K562 (cell line): ENCODE results near the gene FBXW7. TPM values are rescaled to one million over a fixed set of nuclear protein-coding genes. Genes with fewer than 3 reads are reported as not detected.

Experiments used
- ATAC-seq: fragments of 200-7000 bp; cut with Tn5 transposase; 3 replicates; pipeline ENCODE4 v1.9.1; 2020; ENCODE audit warnings: moderate library complexity
- BruUV-seq: library from RNA; stranded (reverse); fragments of 400-500 nt; replicated peaks from 2 replicates; lab custom pipeline; 2021; lab: Mats Ljungman, UMichigan
- CTCF ChIA-PET: fragments of 300-600 bp; formaldehyde crosslinking; extraction: SDS; loops from one replicate; lab custom pipeline; 2021; ENCODE audit warnings: low intra/inter-chr PET ratio; lab: Yijun Ruan, JAX
- POLR2A ChIA-PET: fragments of 300-600, 350-650 bp; sonication (Branson Sonifier 250); formaldehyde crosslinking; extraction: SDS; loops from one replicate; lab custom pipeline; 2021; ENCODE audit warnings: antibody characterized with exemption, inconsistent platforms; lab: Yijun Ruan, JAX
- DNase-seq, 4 experiments: peaks; one replicate each; pipeline versions ENCODE4 v3.0.0 to v3.0.0-alpha.2; 2011 to 2018; ENCODE audit warnings: low spot score in 3 of 4, mixed read lengths in 3 of 4; ENCODE audit errors: extremely low read depth in 1 of 4
- FAIRE-seq: peaks from 2 replicates; lab custom pipeline; 2011; peaks lifted over from hg19 to GRCh38; lab: Jason Lieb, UNC
- H2AFZ ChIP-seq: 2 replicates; pipeline ENCODE4 v1.6.0; 2011; ENCODE audit warnings: low read depth, low read length, control low read depth, inconsistent platforms
- H3K27ac ChIP-seq: fragments of 200-600 bp; 3 replicates; pipeline ENCODE4 v1.8.0; 2011; ENCODE audit warnings: low read depth, mild to moderate bottlenecking, control low read depth, inconsistent platforms, low read length, moderate library complexity, mixed read lengths; ENCODE audit errors: extremely low read depth
- H3K27me3 ChIP-seq, 2 experiments: fragments of 300-600 bp in 1 of 2; 2 replicates in 1 of 2; 3 replicates in 1 of 2; pipeline versions ENCODE4 v1.6.0 to v1.8.0; 2011; ENCODE audit warnings: inconsistent platforms in 2 of 2, low read length in 2 of 2, mild to moderate bottlenecking in 1 of 2, mixed read lengths in 1 of 2, moderate library complexity in 1 of 2; ENCODE audit not compliant: control insufficient read depth in 2 of 2, insufficient read depth in 2 of 2
- H3K36me3 ChIP-seq: fragments of 300-600 bp; 3 replicates; pipeline ENCODE4 v1.8.0; 2011; ENCODE audit warnings: mild to moderate bottlenecking, low read length, inconsistent platforms; ENCODE audit not compliant: control insufficient read depth, insufficient read depth
- H3K4me1 ChIP-seq, 2 experiments: fragments of 200-600 bp in 1 of 2; replicated peaks in 1 of 2; 2 replicates in 1 of 2; 3 replicates in 1 of 2; pipeline versions ENCODE4 v1.5.1 to v1.8.0; 2011; ENCODE audit warnings: inconsistent platforms in 2 of 2, low read length in 2 of 2, mild to moderate bottlenecking in 1 of 2, mixed read lengths in 1 of 2, moderate library complexity in 1 of 2; ENCODE audit not compliant: control insufficient read depth in 2 of 2, insufficient read depth in 2 of 2
- H3K4me2 ChIP-seq: 2 replicates; pipeline ENCODE4 v1.6.1; 2011; ENCODE audit warnings: low read length, control low read depth, inconsistent platforms, mixed read lengths; ENCODE audit not compliant: insufficient read depth
- H3K4me3 ChIP-seq: fragments of 200-600 bp; sonication (generic), shearing (Covaris generic); 2 replicates; pipeline ENCODE4 v1.5.1; 2016; ENCODE audit warnings: control low read depth, inconsistent platforms
- H3K79me2 ChIP-seq: fragments of 200-600 bp; 3 replicates; pipeline ENCODE4 v1.8.0; 2011; ENCODE audit warnings: low read length, inconsistent platforms; ENCODE audit not compliant: control insufficient read depth, insufficient read depth
- H3K9ac ChIP-seq, 2 experiments: 2 replicates each; pipeline versions ENCODE4 v1.6.0 to v1.6.1; 2011; ENCODE audit warnings: low read depth in 2 of 2, low read length in 2 of 2, control low read depth in 1 of 2, inconsistent platforms in 1 of 2, mild to moderate bottlenecking in 1 of 2, mixed read lengths in 1 of 2; ENCODE audit not compliant: insufficient read depth in 1 of 2
- H3K9me1 ChIP-seq: one replicate; pipeline ENCODE4 v1.6.0; 2011; ENCODE audit warnings: inconsistent platforms, mild to moderate bottlenecking, low read length, moderate library complexity; ENCODE audit not compliant: control insufficient read depth, insufficient read depth
- H3K9me3 ChIP-seq: replicated peaks from 2 replicates; pipeline ENCODE4 v1.5.1; 2011; ENCODE audit warnings: low read depth, low read length, inconsistent platforms; ENCODE audit not compliant: control insufficient read depth, insufficient read depth
- H4K20me1 ChIP-seq: replicated peaks from 2 replicates; pipeline ENCODE4 v1.6.1; 2011; ENCODE audit warnings: low read length, inconsistent platforms, mixed read lengths; ENCODE audit not compliant: control insufficient read depth, insufficient read depth
- ARHGAP35 ChIP-seq: fragments of 450-650 bp; IDR thresholded peaks from 2 replicates; pipeline ENCODE4 v1.6.1; 2018; ENCODE audit not compliant: partially characterized antibody
- ELF4 ChIP-seq: fragments of 450-650 bp; formaldehyde crosslinking; IDR thresholded peaks from 2 replicates; pipeline ENCODE4 v1.4.0; 2022; ENCODE audit warnings: missing genetic modification characterization
- HDAC3 ChIP-seq: fragments of 450-650 bp; IDR thresholded peaks from 2 replicates; pipeline ENCODE4 v1.6.1; 2018; ENCODE audit warnings: borderline replicate concordance, mild to moderate bottlenecking, moderate library complexity; ENCODE audit not compliant: partially characterized antibody
- KDM2B ChIP-seq: fragments of 250-450 bp; sonication (Bioruptor Pico); IDR thresholded peaks from 2 replicates; pipeline ENCODE4 v1.8.0; 2021; ENCODE audit warnings: mild to moderate bottlenecking, moderate library complexity
- LARP7 ChIP-seq: fragments of 450-650 bp; IDR thresholded peaks from 2 replicates; pipeline ENCODE4 v1.6.1; 2016
- NFXL1 ChIP-seq: fragments of 450-650 bp; formaldehyde crosslinking; IDR thresholded peaks from 2 replicates; pipeline ENCODE4 v1.4.0; 2021; ENCODE audit warnings: mild to moderate bottlenecking
- NONO ChIP-seq, 2 experiments: fragments of 200-400 bp in 1 of 2; fragments of 450-650 bp in 1 of 2; formaldehyde crosslinking in 1 of 2; IDR thresholded peaks; 2 replicates each; pipeline ENCODE4 v1.6.1; 2017; ENCODE audit warnings: low read depth in 2 of 2, mild to moderate bottlenecking in 2 of 2, moderate library complexity in 2 of 2, low read length in 1 of 2
- PPARD ChIP-seq: fragments of 250-450 bp; sonication (Bioruptor Pico); IDR thresholded peaks from 2 replicates; pipeline ENCODE4 v1.8.0; 2022; ENCODE audit warnings: inconsistent platforms, mild to moderate bottlenecking, moderate library complexity
- PTRF ChIP-seq: fragments of 450-650 bp; IDR thresholded peaks from 2 replicates; pipeline ENCODE4 v1.6.1; 2016; ENCODE audit warnings: mild to moderate bottlenecking, missing genetic modification characterization, missing compliant biosample characterization
- SIN3A ChIP-seq, 2 experiments: fragments of 150-350 bp in 1 of 2; IDR thresholded peaks; 2 replicates each; pipeline ENCODE4 v1.6.1; 2011 to 2016; ENCODE audit warnings: borderline replicate concordance in 2 of 2, low read depth in 2 of 2, low read length in 2 of 2, mild to moderate bottlenecking in 2 of 2, moderate library complexity in 2 of 2; ENCODE audit not compliant: control insufficient read depth in 1 of 2
- SREBF2 ChIP-seq: sonication (generic); formaldehyde crosslinking; IDR thresholded peaks from 2 replicates; pipeline ENCODE4 v1.4.0; 2020; ENCODE audit warnings: mild to moderate bottlenecking, missing genetic modification reagents
- TCF7 ChIP-seq: sonication (generic); IDR thresholded peaks from 2 replicates; pipeline ENCODE4 v1.6.1; 2016; ENCODE audit warnings: antibody characterized with exemption, borderline replicate concordance
- ZNF696 ChIP-seq: fragments of 250-450 bp; sonication (Bioruptor Pico); conservative IDR thresholded peaks from 2 replicates; pipeline ENCODE4 v1.4.0; 2020; ENCODE audit warnings: mild to moderate bottlenecking, moderate library complexity
- ZNF79 ChIP-seq: fragments of 250-450 bp; sonication (Bioruptor Pico); IDR thresholded peaks from 2 replicates; pipeline ENCODE4 v1.4.0; 2020; ENCODE audit warnings: low read depth, mild to moderate bottlenecking, moderate library complexity
- WGBS: fragments of 100-300 bp; shearing (Covaris generic); methylation state at CpG from one replicate; pipeline ENCODE4 v1.1.6; 2016; ENCODE audit warnings: low coverage, mixed read lengths; ENCODE audit not compliant: insufficient coverage; ENCODE audit errors: missing lambda C conversion rate; 5-methylcytosine and 5-hydroxymethylcytosine counted together
- in situ Hi-C: fragments of 300-500 bp; cut with MboI; formaldehyde crosslinking; loops from 4 replicates; pipeline ENCODE4 v1.15.0; 2018; ENCODE audit warnings: inconsistent platforms, mixed read lengths
- intact Hi-C: fragments of 100-400 bp; cut with micrococcal nuclease; formaldehyde crosslinking; loops from 2 replicates; pipeline ENCODE4 v1.14.2; 2022
- polyA plus RNA-seq, 8 experiments: library from polyadenylated mRNA; depleted of rRNA in 4 of 8; stranded (reverse) in 5 of 8; unstranded in 3 of 8; fragments of >200 nt; fragmentation: Nextera tagmentation in 2 of 8; fragmentation: Illumina TruSeq in 1 of 8; extraction: Ambion mirVana in 2 of 8; extraction: Trizol in 1 of 8; gene quantifications; 2 replicates each; pipeline versions ENCODE4 v1.2.1 to v1.2.3, GENCODE V29; 2011 to 2014; ENCODE audit warnings: inconsistent platforms in 1 of 8, missing spikeins in 1 of 8
- total RNA-seq, 7 experiments: library from RNA; depleted of rRNA in 6 of 7; stranded (reverse); fragments of >200 nt in 6 of 7; fragmentation: Illumina TruSeq in 2 of 7; extraction: Trizol in 2 of 7; gene quantifications; 2 replicates each; pipeline versions ENCODE4 v1.2.1 to v1.2.3, GENCODE V29; 2011 to 2021; ENCODE audit warnings: low replicate concordance in 1 of 7
- TF ChIP-seq, protein P1 (sequence below): fragments of 250-450 bp; sonication (Bioruptor Pico); IDR thresholded peaks from 2 replicates; pipeline ENCODE4 v1.4.0; 2020
- TF ChIP-seq, protein P2 (sequence below): IDR thresholded peaks from 2 replicates; pipeline ENCODE4 v1.6.1; 2011; ENCODE audit not compliant: insufficient read length; ENCODE audit errors: extremely low read depth

Gene FBXW7
- total and polyA plus RNA-seq, 9 of the 15 experiments (the other 6 are each of a cell fraction or from before 2014, with no cell fraction given) = 6.8 to 44.2 (median 16.4) TPM

DNA sequence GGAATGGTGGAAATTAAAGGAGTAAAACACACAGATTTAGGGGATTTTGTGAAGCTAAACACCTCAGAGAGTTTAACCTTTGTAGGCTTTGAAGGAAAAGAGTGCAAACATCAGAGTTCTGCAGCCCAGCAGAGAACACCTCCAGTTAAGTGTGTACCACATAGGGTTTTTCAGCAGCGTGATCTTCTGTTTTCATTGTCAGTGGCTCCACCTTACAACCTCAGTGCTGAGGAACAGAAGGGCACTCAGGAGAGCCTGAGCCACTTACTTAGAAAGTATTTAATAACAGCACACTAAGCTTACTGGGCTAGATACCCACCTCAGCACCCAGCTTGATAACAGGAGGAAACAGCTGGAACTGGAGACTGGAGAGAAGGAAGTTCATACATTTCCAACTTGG, 2.0 kb upstream of the FBXW7 start:
- H3K4me2 ChIP-seq = peak overlapping the region; percentile 18; the same call in 1 of the 2 replicates
- intact Hi-C loops (no loop called here), in situ Hi-C loops (no loop called here)
- H4K20me1 ChIP-seq = peaks cover 7% of the 10 kb centered on the region; the same call in 1 of the 2 replicates
- no peak overlapping the region; the same call in 2 of the 3 replicates for H3K27ac ChIP-seq
- POLR2A ChIA-PET = no interaction called here
- ATAC-seq = no peak
- BruUV-seq = no TSS peak
- H3K9me1 ChIP-seq = no peaks in the 10 kb centered on the region
- H3K4me3 ChIP-seq = no peak overlapping the region
- H3K27me3 ChIP-seq = no peaks in the 10 kb centered on the region
- TF ChIP-seq ZNF696 (CRISPR knock-in tag) (no peak), SIN3A (IDR thresholded peaks at IDR 0.05; ENCODE audit: borderline replicate concordance in 2 of 2, control insufficient read depth in 1 of 2, low read depth in 2 of 2, low read length in 2 of 2) (no peak), ELF4 (no peak), PTRF (no peak), ARHGAP35 (no peak), NFXL1 (CRISPR knock-in tag) (no peak), SREBF2 (no peak), KDM2B (CRISPR knock-in tag) (no peak), ZNF79 (CRISPR knock-in tag) (no peak), LARP7 (no peak), PPARD (no peak), HDAC3 (no peak), TCF7 (no peak), NONO (IDR thresholded peaks at IDR 0.05; ENCODE audit: low read depth in 2 of 2, low read length in 1 of 2) (no peak)
- TF ChIP-seq, protein P1, sequence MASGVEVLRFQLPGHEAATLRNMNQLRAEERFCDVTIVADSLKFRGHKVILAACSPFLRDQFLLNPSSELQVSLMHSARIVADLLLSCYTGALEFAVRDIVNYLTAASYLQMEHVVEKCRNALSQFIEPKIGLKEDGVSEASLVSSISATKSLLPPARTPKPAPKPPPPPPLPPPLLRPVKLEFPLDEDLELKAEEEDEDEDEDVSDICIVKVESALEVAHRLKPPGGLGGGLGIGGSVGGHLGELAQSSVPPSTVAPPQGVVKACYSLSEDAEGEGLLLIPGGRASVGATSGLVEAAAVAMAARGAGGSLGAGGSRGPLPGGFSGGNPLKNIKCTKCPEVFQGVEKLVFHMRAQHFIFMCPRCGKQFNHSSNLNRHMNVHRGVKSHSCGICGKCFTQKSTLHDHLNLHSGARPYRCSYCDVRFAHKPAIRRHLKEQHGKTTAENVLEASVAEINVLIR (CRISPR knock-in tag) = no peak
- TF ChIP-seq, protein P2, sequence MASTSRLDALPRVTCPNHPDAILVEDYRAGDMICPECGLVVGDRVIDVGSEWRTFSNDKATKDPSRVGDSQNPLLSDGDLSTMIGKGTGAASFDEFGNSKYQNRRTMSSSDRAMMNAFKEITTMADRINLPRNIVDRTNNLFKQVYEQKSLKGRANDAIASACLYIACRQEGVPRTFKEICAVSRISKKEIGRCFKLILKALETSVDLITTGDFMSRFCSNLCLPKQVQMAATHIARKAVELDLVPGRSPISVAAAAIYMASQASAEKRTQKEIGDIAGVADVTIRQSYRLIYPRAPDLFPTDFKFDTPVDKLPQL = no peak
- H3K9me3 ChIP-seq = no peaks in the 10 kb centered on the region; the same call in 1 of the 2 replicates
- no peak for FAIRE-seq
- H3K79me2 ChIP-seq = peaks cover 60% of the 10 kb centered on the region
- H2AFZ ChIP-seq = no peak overlapping the region
- no peak for DNase-seq
- peaks cover 15% of the 10 kb centered on the region; the same call in 2 of the 3 replicates for H3K36me3 ChIP-seq
- CTCF ChIA-PET = no interaction called here
- H3K4me1 ChIP-seq = peaks cover 18 to 25% of the 10 kb centered on the region in 2 experiments
- WGBS = 79% methylated on average over 1 of the region's 1 CpG
- peak overlapping the region in 1 of 2 experiments; percentile 90; a peak in 2 of 4 replicates for H3K9ac ChIP-seq
